Right lobe of liver (tissue), 4 donors: ENCODE measurements around the gene CBLC.
A peak's percentile ranks its signal among the peaks of the same experiment; 100 is the strongest.

Experiments used
- POLR2A ChIP-seq: fragments of 450-650 bp; IDR thresholded peaks from one replicate; pipeline ENCODE4 v1.6.1; 2017; ENCODE audit warnings: antibody characterized with exemption, mild to moderate bottlenecking
- TF ChIP-seq, protein P1 (sequence below), 4 donors: fragments of 200-600 bp in 3 of 4; fragments of 450-650 bp in 1 of 4; IDR thresholded peaks; one replicate each; pipeline versions ENCODE4 v1.5.1 to v1.8.0; 2016 to 2022; ENCODE audit warnings: antibody characterized with exemption in 4 of 4, mild to moderate bottlenecking in 2 of 4
- donor health status: DM: no; HTN: no; CAD: no.
- donor health status: DM: no; HTN: no; CAD: no.
- donor health status: DM: no; HTN: yes; CAD: no.

GRCh38 chr19:44807652-44808462 lies 30.2 kb downstream of the CBLC start:
- TF ChIP-seq POLR2A, result no peak
- TF ChIP-seq, protein P1, sequence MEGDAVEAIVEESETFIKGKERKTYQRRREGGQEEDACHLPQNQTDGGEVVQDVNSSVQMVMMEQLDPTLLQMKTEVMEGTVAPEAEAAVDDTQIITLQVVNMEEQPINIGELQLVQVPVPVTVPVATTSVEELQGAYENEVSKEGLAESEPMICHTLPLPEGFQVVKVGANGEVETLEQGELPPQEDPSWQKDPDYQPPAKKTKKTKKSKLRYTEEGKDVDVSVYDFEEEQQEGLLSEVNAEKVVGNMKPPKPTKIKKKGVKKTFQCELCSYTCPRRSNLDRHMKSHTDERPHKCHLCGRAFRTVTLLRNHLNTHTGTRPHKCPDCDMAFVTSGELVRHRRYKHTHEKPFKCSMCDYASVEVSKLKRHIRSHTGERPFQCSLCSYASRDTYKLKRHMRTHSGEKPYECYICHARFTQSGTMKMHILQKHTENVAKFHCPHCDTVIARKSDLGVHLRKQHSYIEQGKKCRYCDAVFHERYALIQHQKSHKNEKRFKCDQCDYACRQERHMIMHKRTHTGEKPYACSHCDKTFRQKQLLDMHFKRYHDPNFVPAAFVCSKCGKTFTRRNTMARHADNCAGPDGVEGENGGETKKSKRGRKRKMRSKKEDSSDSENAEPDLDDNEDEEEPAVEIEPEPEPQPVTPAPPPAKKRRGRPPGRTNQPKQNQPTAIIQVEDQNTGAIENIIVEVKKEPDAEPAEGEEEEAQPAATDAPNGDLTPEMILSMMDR (IDR thresholded peaks at IDR 0.05), result peak; percentile 42 to 58 (median 54)
